SU-DHL-6 (cell line): ENCODE results near the gene ARHGAP22.

Experiments used
- EZH2phosphoT487 ChIP-seq: fragments of 200-600 bp; sonication (generic), shearing (Covaris generic); conservative IDR thresholded peaks from 2 replicates; pipeline ENCODE4 v1.6.1; 2018; ENCODE audit warnings: mild to moderate bottlenecking, antibody characterized with exemption, low read length, moderate library complexity, mixed read lengths
- TF ChIP-seq, protein P1 (sequence below): fragments of 200-600 bp; sonication (generic); IDR thresholded peaks from one replicate; pipeline ENCODE4 v1.5.1; 2017; ENCODE audit warnings: antibody characterized with exemption, mild to moderate bottlenecking, low read length, moderate library complexity; ENCODE audit not compliant: insufficient read depth, poor library complexity, severe bottlenecking

DNA sequence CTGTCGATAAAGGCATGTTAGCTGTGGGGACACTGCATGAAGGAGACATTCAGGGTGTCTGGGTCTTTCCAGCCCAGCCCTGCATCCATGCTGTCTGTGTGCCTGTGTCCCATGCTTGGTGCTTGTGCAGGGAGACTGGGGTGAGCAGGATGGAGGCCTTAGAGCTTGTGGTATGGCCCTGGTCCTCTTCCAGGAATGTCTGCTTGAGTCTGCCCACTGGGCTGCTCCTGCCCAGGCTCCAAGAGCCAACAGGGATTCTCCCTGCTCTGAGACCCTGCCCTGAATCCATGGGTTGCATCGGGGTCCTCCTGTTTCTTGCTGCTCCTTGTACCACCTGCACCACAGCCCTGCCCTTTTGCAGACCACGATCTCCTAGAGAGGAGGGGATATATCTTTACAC lies 31.4 kb upstream of the ARHGAP22 start:
- TF ChIP-seq, protein P1, sequence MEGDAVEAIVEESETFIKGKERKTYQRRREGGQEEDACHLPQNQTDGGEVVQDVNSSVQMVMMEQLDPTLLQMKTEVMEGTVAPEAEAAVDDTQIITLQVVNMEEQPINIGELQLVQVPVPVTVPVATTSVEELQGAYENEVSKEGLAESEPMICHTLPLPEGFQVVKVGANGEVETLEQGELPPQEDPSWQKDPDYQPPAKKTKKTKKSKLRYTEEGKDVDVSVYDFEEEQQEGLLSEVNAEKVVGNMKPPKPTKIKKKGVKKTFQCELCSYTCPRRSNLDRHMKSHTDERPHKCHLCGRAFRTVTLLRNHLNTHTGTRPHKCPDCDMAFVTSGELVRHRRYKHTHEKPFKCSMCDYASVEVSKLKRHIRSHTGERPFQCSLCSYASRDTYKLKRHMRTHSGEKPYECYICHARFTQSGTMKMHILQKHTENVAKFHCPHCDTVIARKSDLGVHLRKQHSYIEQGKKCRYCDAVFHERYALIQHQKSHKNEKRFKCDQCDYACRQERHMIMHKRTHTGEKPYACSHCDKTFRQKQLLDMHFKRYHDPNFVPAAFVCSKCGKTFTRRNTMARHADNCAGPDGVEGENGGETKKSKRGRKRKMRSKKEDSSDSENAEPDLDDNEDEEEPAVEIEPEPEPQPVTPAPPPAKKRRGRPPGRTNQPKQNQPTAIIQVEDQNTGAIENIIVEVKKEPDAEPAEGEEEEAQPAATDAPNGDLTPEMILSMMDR: no peak
- no peak for TF ChIP-seq EZH2phosphoT487
